ENCODE measurements around the gene FIZ1.
"Not testable (repeated sequence)": the region's sequence is repeated elsewhere in the genome, so short reads cannot be mapped to it uniquely, and the experiment has no call there.

The FIZ1 gene

DNA sequence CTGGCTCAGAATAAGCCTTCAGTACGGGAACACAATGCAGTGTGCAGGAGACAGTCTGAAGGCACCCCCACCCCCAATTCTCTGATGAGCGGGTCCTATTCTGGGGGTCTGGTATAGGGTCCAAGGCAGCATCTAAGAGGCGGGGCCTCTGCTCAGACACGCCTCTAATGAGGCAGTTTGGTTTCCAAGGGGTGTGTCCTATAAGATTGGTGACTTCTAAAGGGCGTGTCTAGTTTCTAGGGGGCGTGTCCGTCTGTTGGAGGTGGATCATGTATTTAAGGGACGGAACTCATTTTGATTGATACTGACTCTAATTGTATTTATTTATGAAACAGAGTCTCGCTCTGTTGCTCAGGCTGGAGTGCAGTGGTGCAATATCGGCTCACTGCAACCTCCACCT lies 8.7 kb downstream of the FIZ1 start:
- in situ Hi-C loops (cut with MboI; ENCODE audit: low sequenced_read_pairs, unreplicated experiment) = no loop called here
- TF ChIP-seq, protein P1, sequence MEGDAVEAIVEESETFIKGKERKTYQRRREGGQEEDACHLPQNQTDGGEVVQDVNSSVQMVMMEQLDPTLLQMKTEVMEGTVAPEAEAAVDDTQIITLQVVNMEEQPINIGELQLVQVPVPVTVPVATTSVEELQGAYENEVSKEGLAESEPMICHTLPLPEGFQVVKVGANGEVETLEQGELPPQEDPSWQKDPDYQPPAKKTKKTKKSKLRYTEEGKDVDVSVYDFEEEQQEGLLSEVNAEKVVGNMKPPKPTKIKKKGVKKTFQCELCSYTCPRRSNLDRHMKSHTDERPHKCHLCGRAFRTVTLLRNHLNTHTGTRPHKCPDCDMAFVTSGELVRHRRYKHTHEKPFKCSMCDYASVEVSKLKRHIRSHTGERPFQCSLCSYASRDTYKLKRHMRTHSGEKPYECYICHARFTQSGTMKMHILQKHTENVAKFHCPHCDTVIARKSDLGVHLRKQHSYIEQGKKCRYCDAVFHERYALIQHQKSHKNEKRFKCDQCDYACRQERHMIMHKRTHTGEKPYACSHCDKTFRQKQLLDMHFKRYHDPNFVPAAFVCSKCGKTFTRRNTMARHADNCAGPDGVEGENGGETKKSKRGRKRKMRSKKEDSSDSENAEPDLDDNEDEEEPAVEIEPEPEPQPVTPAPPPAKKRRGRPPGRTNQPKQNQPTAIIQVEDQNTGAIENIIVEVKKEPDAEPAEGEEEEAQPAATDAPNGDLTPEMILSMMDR (IDR thresholded peaks at IDR 0.05; ENCODE audit: borderline replicate concordance, control extremely low read depth, extremely low read depth, insufficient read depth, missing control alignments) = no peak
- DNase-seq (ENCODE audit: low spot score) = no peak

DNA sequence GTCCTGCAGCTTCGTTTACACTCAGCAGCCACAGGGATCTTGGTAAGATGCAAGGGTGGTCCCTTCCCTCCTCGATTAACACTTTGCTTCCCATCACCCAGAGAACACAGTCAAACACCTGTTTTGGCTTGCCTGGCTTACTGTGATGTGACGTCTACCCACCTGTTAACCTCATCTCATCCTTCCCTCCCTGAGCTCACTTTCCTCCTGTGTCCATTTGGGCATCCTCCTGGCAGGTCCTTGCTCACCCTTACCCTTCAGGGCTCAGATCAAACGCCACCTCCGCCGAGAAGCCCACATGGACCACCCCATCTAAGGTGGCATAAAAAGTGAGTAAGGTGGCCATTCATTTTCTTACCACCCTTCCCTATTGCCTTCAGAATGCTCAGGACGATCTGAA lies 9.2 kb downstream of the FIZ1 start:
- TF ChIP-seq, protein P1 (IDR thresholded peaks at IDR 0.05; ENCODE audit: borderline replicate concordance, control extremely low read depth, extremely low read depth, insufficient read depth, missing control alignments) = no peak
- no peak for DNase-seq (ENCODE audit: low spot score)
- in situ Hi-C loops (cut with MboI; ENCODE audit: low sequenced_read_pairs, unreplicated experiment) = no loop called here

DNA sequence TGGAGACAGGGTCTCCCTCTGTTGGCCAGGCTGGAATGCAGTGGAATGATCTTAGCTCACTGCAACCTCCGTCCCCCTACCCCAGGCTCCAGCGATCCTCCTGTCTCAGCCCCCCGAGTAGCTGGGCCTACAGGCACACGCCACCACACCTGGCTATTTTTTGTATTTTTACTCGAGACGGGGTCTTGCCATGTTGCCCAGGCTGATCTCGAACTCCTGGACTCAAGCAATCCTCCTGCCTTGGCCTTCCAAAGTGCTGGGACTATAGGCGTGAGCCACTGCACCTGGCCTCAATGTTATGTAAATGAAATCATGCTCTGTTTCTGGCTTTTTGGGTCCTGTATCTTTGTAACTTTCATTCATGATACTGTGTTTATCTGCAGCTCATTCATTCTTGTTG lies 10.6 kb downstream of the FIZ1 start:
- no peak for DNase-seq (ENCODE audit: low spot score)
- in situ Hi-C loops (cut with MboI; ENCODE audit: low sequenced_read_pairs, unreplicated experiment) = no loop called here
- TF ChIP-seq, protein P1 (IDR thresholded peaks at IDR 0.05; ENCODE audit: borderline replicate concordance, control extremely low read depth, extremely low read depth, insufficient read depth, missing control alignments) = no peak

DNA sequence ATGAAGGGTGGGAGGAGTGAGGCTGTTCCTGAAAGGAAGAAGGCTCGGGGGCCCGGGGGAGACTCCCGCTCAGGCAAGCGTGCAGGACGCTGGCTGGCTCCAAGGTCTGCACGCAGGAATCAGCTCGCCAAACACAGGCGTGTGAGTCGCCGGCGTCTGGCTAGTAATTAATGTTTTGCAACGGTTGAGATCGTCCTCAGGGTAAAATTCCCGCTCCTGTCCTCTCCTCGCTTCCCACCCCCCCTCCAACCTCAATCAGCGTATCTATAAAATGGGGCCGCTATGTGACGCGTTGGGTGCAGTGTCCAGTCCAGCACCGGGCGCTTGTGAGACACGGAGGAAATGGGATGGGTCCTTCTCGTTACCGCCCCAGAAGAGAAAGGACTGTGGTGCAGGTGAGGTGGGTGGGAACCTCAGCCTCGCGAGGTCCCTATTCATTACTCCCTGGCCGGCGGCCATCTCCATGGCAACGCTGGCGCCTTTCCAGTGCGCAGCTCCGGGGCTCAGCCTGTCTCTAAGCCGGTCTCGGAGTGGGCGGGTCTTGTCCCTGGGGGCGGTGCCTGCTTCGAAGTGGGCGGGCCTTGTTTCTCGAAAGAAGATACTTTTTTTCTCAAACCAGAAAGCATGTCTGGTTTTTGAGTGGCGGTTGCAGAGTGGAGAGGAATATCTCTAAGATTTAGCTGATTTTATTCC lies 12.2 kb downstream of the FIZ1 start:
- TF ChIP-seq, protein P1 (IDR thresholded peaks at IDR 0.05; ENCODE audit: borderline replicate concordance, control extremely low read depth, extremely low read depth, insufficient read depth, missing control alignments) = no peak
- in situ Hi-C loops (cut with MboI; ENCODE audit: low sequenced_read_pairs, unreplicated experiment) = no loop called here

DNA sequence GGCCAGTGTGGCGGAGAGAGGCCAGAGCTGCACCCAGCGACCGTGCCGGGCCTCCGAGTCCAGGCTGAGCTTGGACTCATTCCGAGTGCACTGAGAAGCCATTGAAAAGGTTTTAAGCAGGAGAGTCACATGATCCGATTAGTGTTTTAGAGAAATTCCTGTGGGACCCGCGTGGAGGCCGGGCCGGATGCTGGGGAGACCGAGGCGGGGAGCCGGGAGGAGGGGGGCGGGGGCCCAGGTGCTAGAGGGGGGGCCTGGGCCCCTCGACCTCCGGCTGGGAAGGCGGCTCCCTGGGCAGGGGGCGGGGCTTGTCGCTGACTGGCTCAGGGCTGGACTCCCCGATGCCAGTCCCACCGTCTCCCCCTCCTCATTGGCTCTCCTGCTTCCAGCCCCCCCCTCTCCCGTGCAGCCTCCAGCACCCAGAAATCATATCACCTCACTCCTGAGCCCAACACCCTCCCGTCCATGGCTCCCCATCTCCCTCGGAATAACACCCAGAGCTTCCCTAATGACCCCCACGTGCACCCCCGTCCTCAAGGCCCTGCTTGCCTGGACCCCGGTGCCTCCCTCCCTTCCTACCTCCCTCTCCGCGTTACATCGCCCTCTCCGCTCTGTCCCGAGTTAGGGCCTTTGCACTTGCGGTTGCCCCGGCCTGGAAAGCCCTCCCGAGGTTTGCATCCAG lies 13.5 kb downstream of the FIZ1 start:
- TF ChIP-seq, protein P1 (IDR thresholded peaks at IDR 0.05; ENCODE audit: borderline replicate concordance, control extremely low read depth, extremely low read depth, insufficient read depth, missing control alignments) = no peak
- peak; percentile 65 for DNase-seq (ENCODE audit: low spot score)
- in situ Hi-C loops (cut with MboI; ENCODE audit: low sequenced_read_pairs, unreplicated experiment) = no loop called here

More for the DNA sequence above, 12.2 kb downstream of the FIZ1 start:
- DNase-seq (ENCODE audit: low spot score) = peak; percentile 98

DNA sequence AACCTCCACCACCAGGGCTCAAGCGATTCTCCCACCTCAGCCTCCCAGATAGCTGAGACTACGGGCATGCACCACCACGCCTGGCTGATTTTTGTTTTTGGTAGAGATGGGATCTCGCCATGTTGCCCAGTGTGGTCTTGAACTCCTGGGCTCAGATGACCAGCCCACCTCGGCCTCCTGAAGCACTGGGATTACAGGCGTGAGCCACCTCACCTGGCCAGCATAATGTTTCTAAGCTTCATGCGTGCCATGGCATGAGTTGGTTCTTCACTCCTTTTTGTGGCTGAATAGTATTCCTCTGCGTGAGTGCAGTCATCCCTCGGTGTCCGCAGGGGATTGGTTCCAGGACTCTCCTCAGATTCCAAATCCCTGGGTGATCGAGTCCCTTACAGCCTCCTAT lies 14.4 kb downstream of the FIZ1 start:
- in situ Hi-C loops (cut with MboI; ENCODE audit: low sequenced_read_pairs, unreplicated experiment) = no loop called here
- DNase-seq (ENCODE audit: low spot score) = no peak
- TF ChIP-seq, protein P1 (IDR thresholded peaks at IDR 0.05; ENCODE audit: borderline replicate concordance, control extremely low read depth, extremely low read depth, insufficient read depth, missing control alignments) = no peak

DNA sequence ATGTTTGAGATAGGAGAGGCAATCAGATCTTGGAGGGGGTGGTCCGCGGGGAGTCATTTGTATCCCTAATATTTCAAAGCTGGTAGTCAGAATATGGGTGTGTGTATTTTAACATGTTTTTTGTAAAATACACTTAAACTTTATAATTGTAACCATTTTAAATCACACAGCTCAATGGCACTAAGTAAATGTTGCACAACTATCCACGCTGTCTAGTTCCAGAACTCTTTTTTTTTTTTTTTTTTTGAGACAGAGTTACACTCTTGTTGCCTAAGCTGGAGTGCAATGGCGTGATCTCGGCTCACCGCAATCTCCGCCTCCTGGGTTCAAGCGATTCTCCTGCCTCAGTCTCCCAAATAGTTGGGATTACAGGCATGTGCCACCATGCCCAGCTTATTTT lies 15.4 kb downstream of the FIZ1 start:
- DNase-seq (ENCODE audit: low spot score); in situ Hi-C loops (cut with MboI; ENCODE audit: low sequenced_read_pairs, unreplicated experiment): not testable (repeated sequence)

DNA sequence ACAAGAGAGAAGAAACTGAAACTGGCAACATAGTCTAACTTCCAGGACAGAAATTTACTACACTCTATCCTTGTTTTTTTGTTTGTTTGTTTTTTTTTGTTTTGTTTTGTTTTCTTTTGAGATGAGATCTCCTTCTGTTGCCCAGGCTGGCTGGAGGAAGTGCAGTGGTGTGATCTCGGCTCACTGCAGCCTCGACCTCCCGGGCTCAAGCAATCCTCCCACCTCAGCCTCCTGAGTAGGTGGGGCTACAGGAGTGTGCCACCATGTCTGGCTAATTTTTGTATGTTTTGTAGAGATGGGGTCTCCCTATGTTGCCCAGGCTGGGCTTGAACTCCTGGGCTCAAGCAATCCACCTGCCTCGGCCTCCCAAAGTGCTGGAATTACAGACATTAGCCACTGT lies 17.0 kb downstream of the FIZ1 start:
- in situ Hi-C loops (cut with MboI; ENCODE audit: low sequenced_read_pairs, unreplicated experiment); DNase-seq (ENCODE audit: low spot score): not testable (repeated sequence)

Measured in GM13976 (cell line).